Measurements from ENCODE around the gene UBA5. TPM values are rescaled to one million over a fixed set of nuclear protein-coding genes. Genes with fewer than 3 reads are reported as not detected.
A peak's percentile ranks its signal among the peaks of the same experiment; 100 is the strongest.

UBA5 gene
- total RNA-seq, 3 donors from 2014 or later (not counting 1 experiment from before 2014, with no cell fraction given), result 37.8 to 51.0 (median 46.1) TPM

GRCh38 chr3:132713977-132714727, 54.0 kb downstream of the UBA5 start:
- Histone ChIP-seq H3K9me3 (ENCODE audit: control insufficient read depth, insufficient read depth, low read length) (no peaks in the 10 kb centered on the region), H3K4me1 (ENCODE audit: control insufficient read depth, insufficient read depth, low read length) (no peaks in the 10 kb centered on the region), H3K27ac (ENCODE audit: low read length) (no peak overlapping the region), H3K36me3 (ENCODE audit: control insufficient read depth, insufficient read depth, low read length) (peaks cover 33% of the 10 kb centered on the region), H3K27me3 (ENCODE audit: control insufficient read depth, insufficient read depth, low read length) (no peaks in the 10 kb centered on the region), H3K4me3 (ENCODE audit: low read length) (no peak overlapping the region)
- WGBS (ENCODE audit: insufficient coverage), result 87% methylated on average over 2 of the region's 5 CpGs
- Mint-ChIP-seq H3K4me3 (no peak overlapping the region), H3K27me3 (ENCODE audit: low read depth in 2 of 2) (no peaks in the 10 kb centered on the region), H3K36me3 (peaks cover 14% of the 10 kb centered on the region), H3K4me1 (peaks cover 0 to 5% of the 10 kb centered on the region in 2 donors), H3K9me3 (no peaks in the 10 kb centered on the region), H3K27ac (no peak overlapping the region)
- ATAC-seq, result no peak
- no peak for TF ChIP-seq CTCF (IDR thresholded peaks at IDR 0.05)
- DNase-seq, result no peak
- intact Hi-C loops (cut with micrococcal nuclease), result no loop called here

- Histone ChIP-seq H3K4me1 (ENCODE audit: control insufficient read depth, insufficient read depth, low read length) (peaks cover 9% of the 10 kb centered on the region), H3K27me3 (ENCODE audit: control insufficient read depth, insufficient read depth, low read length) (no peaks in the 10 kb centered on the region), H3K4me3 (ENCODE audit: low read length) (no peak overlapping the region), H3K36me3 (ENCODE audit: control insufficient read depth, insufficient read depth, low read length) (peaks cover 26% of the 10 kb centered on the region), H3K27ac (ENCODE audit: low read length) (no peak overlapping the region), H3K9me3 (ENCODE audit: control insufficient read depth, insufficient read depth, low read length) (no peaks in the 10 kb centered on the region)
- Mint-ChIP-seq H3K27me3 (ENCODE audit: low read depth in 2 of 2) (no peaks in the 10 kb centered on the region), H3K36me3 (no peaks in the 10 kb centered on the region), H3K4me1 (peaks cover 13 to 25% of the 10 kb centered on the region in 2 donors), H3K27ac (no peak overlapping the region), H3K4me3 (no peak overlapping the region), H3K9me3 (no peaks in the 10 kb centered on the region)
- ATAC-seq, result no peak
- intact Hi-C loops (cut with micrococcal nuclease), result no loop called here
- no peak for TF ChIP-seq CTCF (IDR thresholded peaks at IDR 0.05)
- no peak for DNase-seq
Observed at GRCh38 chr3:132716372-132716771, 56.2 kb downstream of the UBA5 start.

GRCh38 chr3:132720228-132720627, 60.1 kb downstream of the UBA5 start:
- no peak for ATAC-seq
- 92% methylated on average over 6 of the region's 6 CpGs for WGBS (ENCODE audit: insufficient coverage)
- DNase-seq, result no peak
- Mint-ChIP-seq H3K36me3 (no peaks in the 10 kb centered on the region), H3K27ac (no peak overlapping the region), H3K27me3 (ENCODE audit: low read depth in 2 of 2) (no peaks in the 10 kb centered on the region), H3K9me3 (no peaks in the 10 kb centered on the region), H3K4me1 (peaks cover 20 to 29% of the 10 kb centered on the region in 2 donors), H3K4me3 (peak overlapping the region; percentile 63)
- Histone ChIP-seq H3K9me3 (ENCODE audit: control insufficient read depth, insufficient read depth, low read length) (no peaks in the 10 kb centered on the region), H3K4me1 (ENCODE audit: control insufficient read depth, insufficient read depth, low read length) (peaks cover 19% of the 10 kb centered on the region), H3K27me3 (ENCODE audit: control insufficient read depth, insufficient read depth, low read length) (no peaks in the 10 kb centered on the region), H3K4me3 (ENCODE audit: low read length) (no peak overlapping the region), H3K36me3 (ENCODE audit: control insufficient read depth, insufficient read depth, low read length) (peaks cover 18% of the 10 kb centered on the region), H3K27ac (ENCODE audit: low read length) (no peak overlapping the region)
- intact Hi-C loops (cut with micrococcal nuclease), result loop anchor here (5.0 to 10.0 kb wide), 6 partner anchors 303 to 1767 kb away; partner anchors contain the start of genes ANAPC13, ASTE1, CEP63 and DNAJC13
- TF ChIP-seq CTCF (IDR thresholded peaks at IDR 0.05), result no peak
